ENCODE results near the gene BRCA2. TPM values are rescaled to one million over a fixed set of nuclear protein-coding genes. Genes with fewer than 3 reads are reported as not detected.

Gene BRCA2
- total RNA-seq, 1 experiment from 2014 or later, result 22.9 TPM

DNA sequence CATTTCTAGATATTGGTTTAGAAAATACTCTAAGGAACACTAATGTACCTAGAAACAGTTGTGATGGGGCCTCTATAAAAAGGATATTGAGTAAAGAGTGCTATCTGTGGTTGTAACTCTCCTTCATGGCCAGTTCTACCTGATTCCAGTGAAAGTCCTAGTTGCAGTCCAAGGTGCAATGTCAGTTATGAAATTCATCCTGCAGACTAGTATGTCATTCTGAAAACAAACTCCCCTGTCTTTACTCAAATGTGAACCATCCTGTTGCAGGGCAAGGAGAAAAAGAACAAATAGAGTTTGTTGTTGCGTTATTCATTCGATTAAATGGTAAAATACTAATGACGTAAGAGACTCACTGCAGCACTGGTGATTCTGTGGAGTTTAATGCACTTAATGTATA is 130.9 kb downstream of the BRCA2 start:
- Histone ChIP-seq H3K9me3 (replicated peaks) (no peaks in the 10 kb centered on the region), H3K4me3 (no peak overlapping the region), H3K36me3 (no peaks in the 10 kb centered on the region), H3K27ac (no peak overlapping the region), H3K27me3 (no peaks in the 10 kb centered on the region), H3K4me1 (no peaks in the 10 kb centered on the region)
- no peak for DNase-seq

DNA sequence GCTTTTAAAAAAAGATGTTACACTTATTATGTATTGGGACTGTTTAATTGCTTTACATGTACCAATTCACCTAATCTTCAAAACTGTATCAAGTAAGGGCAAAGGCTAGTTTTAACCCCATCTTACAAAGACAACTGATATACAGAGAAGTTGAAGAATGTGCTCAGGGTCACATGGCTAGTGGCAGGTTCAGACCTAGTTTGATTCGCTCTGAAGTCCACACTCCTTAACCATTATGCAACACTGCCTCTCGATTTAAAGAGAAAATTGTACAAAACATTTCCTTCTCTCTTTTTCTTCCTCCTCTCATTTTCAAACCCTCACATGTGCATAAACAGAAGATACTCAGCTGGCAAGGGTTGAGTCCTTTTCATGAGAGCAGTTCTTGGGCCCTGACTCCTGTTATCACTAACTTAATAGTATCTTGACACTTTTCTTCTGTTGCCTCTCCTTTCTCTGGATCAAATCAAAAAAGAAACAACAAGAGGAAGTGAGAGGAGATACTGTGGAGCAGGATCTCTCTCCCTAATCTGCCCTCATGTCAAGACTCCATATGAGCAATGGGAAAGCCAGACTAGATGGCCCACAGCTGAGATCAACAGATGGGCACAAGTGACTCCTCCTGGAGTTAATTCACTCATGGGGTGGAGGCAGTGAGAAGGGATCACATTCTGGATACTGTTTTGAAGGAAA is 131.6 kb downstream of the BRCA2 start:
- no peak overlapping the region for H3K4me3 ChIP-seq
- no peaks in the 10 kb centered on the region for H3K36me3 ChIP-seq
- H3K27me3 ChIP-seq, result no peaks in the 10 kb centered on the region
- no peak for DNase-seq
- H3K27ac ChIP-seq, result no peak overlapping the region
- no peaks in the 10 kb centered on the region for H3K4me1 ChIP-seq
- H3K9me3 ChIP-seq (replicated peaks), result no peaks in the 10 kb centered on the region

- DNase-seq, result no peak
These were observed 132.8 kb downstream of the BRCA2 start for GRCh38 chr13:32447894-32448623.

GRCh38 chr13:32448972-32449371 is 133.7 kb downstream of the BRCA2 start:
- H3K36me3 ChIP-seq, result no peaks in the 10 kb centered on the region
- H3K4me1 ChIP-seq, result no peaks in the 10 kb centered on the region
- H3K9me3 ChIP-seq (replicated peaks), result no peaks in the 10 kb centered on the region
- no peaks in the 10 kb centered on the region for H3K27me3 ChIP-seq
- H3K4me3 ChIP-seq, result no peak overlapping the region
- no peak overlapping the region for H3K27ac ChIP-seq
- no peak for DNase-seq

More at GRCh38 chr13:32447894-32448623, 132.8 kb downstream of the BRCA2 start:
- Histone ChIP-seq H3K4me3 (no peak overlapping the region), H3K27me3 (no peaks in the 10 kb centered on the region), H3K27ac (no peak overlapping the region), H3K9me3 (replicated peaks) (no peaks in the 10 kb centered on the region), H3K4me1 (no peaks in the 10 kb centered on the region), H3K36me3 (no peaks in the 10 kb centered on the region)

Other genes with a start within 250 kb of the BRCA2 start
- 0.18 TPM in 1 of 2 replicates, not detected in the other for gene ZAR1L, start 145 bp upstream of the BRCA2 start, total RNA-seq (2014; rRNA removed; shearing (Covaris generic))
- 6.3 and 10.4 TPM in 2 replicates for gene N4BP2L1, start 112.6 kb downstream of the BRCA2 start, total RNA-seq (2014; rRNA removed; shearing (Covaris generic))
- 98.5 and 134 TPM in 2 replicates for gene N4BP2L2, start 223.3 kb downstream of the BRCA2 start, total RNA-seq (2014; rRNA removed; shearing (Covaris generic))